Measurements from ENCODE around the gene RAP1GAP.
A peak's percentile ranks its signal among the peaks of the same experiment; 100 is the strongest.

DNA sequence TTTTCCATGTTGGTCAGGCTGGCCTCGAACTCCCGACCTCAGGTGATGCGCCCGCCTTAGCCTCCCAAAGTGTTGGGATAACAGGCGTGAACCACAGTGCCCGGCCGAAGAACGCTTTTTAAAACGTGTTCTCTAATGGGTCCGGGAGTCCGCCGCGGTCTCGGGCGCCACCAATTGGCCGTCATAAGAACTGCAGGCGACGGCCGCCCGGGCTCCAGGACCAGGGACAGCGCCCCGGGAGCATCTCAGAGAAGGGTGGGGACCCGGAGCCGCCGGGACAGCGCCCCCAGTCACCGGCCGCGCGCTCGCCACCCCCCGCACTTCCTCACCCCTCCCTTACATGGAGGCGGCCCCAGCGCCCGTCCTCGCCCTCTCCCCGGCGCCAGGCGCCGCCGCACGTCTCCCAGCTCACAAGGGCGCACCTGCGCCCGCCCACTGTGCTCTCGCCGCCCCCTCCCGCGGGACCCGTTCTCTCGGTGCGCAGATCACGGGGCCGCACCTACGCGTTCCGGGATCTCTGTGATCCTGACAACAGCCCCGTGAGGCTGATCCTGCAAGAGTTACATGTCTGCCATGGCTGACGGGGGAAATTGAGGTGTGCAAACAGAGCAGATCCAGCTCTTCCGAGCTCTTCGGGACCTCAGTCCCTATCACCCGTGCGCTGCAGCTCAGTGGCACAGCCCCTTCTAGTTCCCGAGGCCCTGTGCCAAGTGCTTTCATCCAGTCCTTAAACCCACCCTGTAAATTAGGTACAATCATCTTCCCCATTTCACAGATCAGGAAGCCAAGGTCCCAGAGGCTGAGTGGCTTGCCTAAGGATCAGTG is 9.8 kb downstream of the RAP1GAP start:
- peak; percentile 84 for TF ChIP-seq CTCF (conservative IDR thresholded peaks at IDR 0.05; ENCODE audit: low read length)
- TF ChIP-seq EZH2phosphoT487 (IDR thresholded peaks at IDR 0.05; ENCODE audit: borderline replicate concordance, low read depth, low read length) = no peak
